HG02973 (cell line): ENCODE measurements around the gene IFNA13.
"Not testable (repeated sequence)": the region's sequence is repeated elsewhere in the genome, so short reads cannot be mapped to it uniquely, and the experiment has no call there.

Source experiments
- ATAC-seq: cut with Tn5 transposase; IDR thresholded peaks from one replicate; pipeline ENCODE4 v1.9.1; 2021; ENCODE audit warnings: moderate library complexity; ENCODE audit not compliant: unreplicated experiment

The IFNA13 gene

DNA sequence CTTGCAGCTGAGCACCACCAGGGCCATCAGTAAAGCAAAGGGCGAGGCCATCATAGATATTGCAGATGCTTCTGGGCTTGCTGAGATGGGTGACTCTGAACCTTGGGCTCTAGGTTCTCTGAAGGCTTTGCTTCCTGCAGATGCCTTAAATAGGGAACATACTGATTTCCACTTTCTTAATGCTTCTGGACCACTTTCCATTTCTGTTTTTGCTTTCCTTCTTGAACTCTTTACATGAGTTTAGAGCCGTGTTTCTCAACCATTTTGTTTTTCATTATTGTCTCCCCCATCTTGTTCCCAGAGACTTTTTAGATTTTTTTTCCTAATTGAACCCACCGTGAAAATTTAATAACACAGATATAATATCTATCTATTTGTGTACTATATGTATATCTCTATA, at the start of gene IFNA13:
TSS of gene IFNA13 (minus strand) at position 101 of the 400 bp plus-strand sequence. CDS start at position 54, 47 bp downstream.
- no peak for ATAC-seq

DNA sequence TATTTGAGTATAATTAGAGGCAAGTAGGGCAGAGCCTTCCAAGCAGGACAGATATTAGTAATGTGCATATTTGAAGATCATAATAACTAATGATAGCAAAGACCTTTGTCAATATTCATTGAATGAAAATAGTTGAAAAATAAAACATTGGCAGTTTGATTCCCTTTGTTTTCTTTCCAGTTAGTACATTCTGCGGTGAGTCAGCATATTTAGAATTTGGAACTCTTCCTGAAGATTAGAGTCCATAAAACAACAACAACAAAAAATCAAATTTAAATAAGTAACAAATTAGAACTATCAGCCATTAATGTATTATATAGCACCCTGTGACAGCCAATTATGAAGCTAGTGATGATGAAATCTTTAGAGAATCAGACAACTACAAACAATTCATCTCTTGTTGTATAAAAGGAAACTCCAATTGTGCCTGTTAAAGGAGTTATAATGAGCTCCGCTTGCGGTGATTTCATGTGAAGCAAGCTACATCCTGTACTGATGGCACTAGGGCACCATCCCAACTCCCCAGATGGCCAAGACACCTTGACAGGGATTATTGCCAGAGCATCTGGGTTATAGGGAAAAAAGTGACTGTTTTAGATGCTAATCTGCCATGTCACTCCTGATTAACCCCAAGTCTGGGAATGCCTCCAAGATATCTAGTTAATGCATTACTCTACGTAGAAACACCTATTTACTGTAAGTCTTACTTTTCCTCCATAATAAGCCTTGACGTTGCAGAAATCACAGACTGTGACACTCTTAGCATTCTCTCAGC, 47.8 kb upstream of the IFNA13 start:
- ATAC-seq: no peak

DNA sequence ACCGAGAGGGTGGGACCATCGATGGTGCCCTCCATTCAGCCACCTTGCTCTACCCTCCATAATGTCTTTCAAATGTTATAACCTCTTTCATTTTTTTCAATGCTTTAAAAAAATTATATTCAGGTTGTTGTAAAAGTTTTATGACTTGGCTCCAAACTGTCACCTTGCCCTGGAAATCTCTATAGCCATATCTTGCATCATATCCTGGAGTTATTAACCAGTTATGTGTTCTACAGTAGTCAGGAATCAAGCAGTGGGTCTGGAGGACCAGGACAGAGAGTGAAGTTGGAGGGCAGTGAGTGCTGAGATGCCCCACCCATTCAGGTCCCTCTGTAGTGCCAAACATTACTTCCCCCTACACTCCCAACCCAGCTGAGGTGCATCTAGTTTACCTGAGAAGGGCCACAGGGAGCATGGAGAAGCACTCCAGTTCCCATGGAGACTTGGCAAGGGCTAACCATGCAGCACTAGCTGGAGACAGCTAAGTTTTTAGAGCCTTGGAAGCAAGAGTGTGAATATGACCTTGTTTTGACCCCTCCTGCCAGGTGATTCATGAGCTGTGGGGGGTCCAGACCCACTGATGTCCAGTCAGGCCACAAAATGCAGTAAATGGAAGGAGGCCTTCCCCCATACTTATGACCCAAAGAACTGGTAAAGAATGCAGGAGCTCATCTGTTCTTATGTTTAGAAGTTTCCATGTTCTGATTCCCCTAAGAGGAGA, 46.5 kb upstream of the IFNA13 start:
- ATAC-seq: no peak

DNA sequence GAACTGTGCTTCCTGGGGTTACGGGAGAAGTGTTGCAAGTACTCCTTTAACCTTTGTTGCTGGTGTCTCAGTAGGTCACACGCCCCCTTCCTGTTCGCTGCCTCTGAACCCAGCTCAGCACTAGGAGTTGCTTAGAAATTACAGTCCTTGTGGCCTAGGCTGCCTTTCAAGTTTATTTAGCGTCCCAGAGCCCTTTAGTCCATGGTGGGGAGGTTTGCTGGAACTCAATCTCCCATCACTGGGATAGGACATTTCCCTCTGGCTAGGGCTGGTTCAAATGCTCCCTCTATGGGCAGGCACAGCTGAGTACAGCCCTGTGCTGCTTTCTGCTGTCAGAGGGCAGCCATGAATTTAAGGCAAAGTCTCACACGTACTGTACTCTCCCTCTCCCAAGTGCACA, 45.8 kb upstream of the IFNA13 start:
- no peak for ATAC-seq

DNA sequence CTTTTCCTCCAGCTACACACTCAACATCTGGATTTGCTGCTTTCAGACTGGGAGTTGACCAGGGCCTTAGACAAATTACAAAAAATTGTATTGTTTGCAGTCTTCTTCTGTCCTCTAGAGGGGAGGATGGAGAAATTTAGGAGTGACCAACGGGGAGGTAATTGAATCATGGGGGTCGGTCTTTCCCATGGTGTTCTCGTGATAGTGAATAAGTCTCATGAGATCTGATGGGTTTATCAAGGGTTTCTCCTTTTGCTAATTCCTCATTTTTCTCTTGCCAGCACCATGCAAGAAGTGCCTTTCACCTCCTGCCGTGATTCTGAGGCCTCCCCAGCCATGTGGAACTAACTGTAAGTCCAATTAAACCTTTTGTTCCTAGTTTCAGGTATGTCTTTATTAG, 45.3 kb upstream of the IFNA13 start:
- ATAC-seq: no peak

DNA sequence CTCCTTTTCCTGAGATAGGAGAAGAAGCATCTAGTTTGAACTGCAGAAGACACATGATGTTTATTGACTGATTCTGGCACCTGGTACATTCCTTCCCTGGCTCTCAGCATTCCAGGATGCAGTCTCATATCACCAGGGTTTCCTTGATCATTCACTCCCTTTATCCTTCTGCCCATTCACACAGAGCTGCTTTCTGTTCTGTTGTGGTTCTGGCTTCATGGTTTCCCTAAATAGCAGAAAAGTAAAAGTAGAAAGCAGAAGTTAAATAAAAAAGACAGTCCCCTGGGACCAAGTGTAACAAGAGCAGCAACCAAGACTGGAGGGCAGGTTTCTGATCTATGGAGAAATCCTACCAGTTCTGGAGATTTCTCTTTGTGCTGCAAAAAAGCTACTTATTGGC, 44.2 kb upstream of the IFNA13 start:
- no peak for ATAC-seq

DNA sequence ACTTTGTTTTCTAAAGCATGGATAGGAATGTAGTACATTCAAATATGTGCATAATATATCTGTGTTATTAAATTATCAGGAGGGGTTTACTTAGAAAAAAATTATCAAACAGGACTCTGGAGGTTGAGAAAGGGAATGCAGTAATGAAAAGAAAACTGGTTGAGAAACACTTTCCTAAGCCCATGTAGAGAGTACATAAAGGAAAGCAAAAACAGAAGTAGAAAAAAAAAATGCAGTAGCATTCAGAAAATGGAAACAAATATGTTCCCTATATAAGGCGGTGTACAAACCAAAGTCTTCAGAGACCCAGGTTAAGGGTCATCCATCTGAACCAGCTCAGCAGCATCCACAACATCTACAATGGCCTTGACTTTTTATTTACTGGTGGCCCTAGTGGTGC, 41.0 kb upstream of the IFNA13 start, which contains the start of gene IFNA8:
TSS of gene IFNA8 (plus strand) at position 301 of the 400 bp plus-strand sequence. CDS start at position 361, 60 bp downstream.
- no peak for ATAC-seq

DNA sequence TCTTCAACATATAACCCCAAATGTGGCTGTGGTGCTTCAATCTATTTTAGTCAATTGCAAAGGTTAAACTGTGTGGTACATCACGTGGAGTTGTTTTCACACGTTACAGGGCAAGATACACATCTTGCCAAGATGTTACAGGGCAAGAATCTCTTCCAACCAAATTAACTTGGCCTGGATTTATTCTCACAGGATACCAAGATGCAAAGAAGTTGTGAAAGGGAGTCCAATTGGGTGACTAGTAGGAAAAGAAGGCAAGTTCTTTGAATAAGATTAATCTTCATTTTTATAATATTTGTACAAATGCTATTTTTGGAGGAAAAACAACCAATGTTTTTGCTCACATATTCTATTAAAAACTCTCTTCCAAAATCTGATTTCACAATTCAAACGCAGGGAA, 36.3 kb upstream of the IFNA13 start:
- no peak for ATAC-seq

DNA sequence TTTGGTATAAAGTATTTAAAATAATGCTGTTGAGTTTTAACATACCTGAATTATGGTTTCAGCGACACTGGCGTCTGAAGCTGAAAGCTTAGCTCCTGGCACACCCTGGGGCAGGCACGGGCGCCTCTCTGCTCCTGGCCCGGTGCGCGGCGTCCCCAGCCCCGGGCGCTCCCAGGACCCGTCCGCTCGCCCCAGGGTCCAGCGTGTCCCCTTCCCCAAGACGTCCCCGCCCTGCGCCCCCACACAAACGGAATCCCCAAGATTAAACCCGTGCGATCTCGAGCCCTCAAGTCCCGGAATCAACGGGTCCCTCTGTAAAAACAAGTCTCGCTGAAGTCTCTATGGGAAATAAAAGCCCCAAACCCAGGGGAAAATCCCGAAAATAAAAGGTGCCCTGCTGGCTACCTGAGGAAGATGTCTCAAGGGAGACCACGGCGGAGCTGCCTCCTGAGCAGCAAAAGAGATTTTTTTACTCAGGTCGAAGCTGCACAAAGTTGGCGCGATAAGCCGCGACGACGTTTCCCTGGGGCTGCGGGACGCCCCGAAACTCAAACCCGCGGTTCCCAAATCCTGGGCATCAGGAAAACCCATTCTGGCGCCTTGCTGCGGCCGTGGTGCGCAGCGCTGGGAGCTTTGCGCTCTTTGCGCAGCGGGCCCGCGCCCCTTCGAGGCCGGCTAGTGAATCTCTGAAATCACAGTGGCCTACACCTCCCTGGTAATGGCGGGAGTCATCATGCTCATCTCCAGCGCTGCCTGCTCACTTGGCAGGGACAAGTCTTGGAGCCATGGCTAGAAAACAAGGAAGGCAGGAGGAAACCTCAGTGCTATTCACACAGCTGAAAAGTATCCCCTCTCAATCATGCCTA, 34.8 kb upstream of the IFNA13 start:
- no peak for ATAC-seq

DNA sequence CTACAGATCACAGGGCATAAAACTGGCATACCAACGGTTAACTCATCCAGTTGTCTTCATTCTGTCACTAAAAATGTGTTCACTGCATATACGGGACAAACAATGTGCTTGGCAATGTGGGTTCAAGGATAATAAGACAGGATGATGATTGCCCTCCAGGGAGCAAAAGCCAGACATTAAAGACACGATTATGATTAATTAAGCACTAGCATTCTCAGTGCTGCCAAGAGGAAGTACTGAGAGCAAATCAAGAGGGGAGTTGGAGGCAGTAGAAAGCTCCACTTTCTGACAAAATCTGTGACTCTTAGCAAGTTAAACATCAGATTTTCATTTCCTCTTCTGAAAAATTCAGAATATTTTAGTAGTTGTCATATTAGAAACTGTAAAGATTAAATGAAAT, 32.1 kb upstream of the IFNA13 start:
- ATAC-seq: no peak

DNA sequence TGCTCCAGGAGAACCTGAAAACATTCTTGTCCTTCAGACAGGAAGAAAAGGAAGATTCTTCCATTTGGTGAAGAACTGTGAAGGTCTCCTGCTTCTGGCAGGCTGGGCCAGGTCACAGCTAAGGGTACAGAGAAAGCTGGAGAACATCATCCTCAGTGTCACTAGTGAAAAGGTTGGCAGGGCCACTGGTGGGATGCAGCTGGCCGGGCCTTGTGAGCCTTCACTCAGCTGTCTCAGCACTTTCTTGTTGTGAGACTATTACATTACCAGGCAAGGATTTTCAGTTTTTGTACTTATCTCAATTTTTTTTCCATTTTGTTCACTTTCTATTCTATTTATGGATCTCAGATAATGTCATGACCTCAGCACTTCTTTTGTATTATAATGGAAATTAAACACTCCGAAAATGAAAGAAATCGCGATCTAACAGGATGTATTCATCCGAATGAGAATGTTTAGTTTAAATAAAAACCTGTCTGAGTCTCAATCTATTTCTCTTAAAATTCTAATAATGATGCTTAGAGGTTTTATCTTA, 31.2 kb upstream of the IFNA13 start:
- ATAC-seq: no peak

DNA sequence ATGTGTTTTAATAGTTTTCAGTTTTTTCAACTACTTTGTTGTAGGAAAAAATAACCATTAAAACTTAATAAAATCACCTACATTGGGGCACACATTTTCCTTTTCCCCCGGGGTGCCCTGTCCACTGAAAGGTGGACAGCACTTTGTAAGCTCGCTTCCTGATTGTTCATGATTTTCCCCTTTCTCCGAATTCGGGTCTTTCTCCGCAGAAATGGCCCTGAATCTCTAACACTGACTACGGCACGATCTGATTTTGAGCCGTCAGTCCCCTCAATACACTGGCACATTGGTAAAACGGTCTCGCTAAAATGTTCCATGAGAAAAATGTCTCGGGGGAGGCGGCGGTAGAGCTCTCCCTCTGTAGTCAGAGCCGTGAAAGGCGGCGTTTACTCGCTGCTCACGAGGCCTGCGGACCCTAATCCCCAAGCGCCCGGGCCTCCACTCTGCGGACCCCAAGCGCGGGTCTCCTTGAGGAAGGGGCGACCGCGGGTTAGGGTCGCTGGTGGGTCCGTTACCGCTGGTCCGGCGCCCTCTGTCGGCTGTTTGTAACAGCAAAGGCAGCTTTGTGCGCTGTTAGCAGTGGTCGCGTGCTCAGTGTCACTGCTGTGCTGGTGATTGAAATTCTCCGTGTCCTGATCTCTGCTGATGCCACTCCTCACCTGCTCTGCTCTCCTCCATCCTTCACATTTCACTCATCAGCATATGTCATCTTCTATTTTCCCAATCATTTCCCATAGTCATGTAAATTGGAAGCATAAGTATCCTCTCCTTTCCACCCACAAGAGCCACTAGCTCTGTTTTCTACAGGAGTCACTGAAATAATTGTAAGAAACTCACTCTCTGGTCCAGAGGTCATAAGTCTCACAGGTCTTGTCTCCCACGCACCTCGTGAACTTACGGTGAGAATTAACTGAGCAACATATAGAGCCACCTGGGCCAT, 28.2 kb upstream of the IFNA13 start:
- ATAC-seq: no peak

DNA sequence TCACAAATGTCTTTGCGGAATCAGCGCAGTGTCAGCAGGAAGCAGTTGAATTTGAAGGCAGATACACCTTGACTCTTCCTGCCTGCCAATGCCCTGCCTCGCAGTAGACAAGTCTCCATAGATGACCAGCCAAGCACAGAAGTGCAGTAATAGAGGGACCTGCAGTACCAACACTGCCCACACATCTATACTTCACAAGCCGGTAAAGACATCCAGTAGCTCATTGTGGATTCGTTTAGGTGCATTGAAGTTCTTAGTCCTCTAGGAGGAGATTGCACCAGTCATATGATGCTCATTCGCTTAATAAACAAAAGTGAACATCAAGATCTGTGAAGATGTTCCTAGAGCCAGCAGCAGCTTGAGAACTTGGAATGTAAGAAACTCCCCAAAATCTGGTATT, 24.4 kb upstream of the IFNA13 start:
- peak; percentile 86 for ATAC-seq

DNA sequence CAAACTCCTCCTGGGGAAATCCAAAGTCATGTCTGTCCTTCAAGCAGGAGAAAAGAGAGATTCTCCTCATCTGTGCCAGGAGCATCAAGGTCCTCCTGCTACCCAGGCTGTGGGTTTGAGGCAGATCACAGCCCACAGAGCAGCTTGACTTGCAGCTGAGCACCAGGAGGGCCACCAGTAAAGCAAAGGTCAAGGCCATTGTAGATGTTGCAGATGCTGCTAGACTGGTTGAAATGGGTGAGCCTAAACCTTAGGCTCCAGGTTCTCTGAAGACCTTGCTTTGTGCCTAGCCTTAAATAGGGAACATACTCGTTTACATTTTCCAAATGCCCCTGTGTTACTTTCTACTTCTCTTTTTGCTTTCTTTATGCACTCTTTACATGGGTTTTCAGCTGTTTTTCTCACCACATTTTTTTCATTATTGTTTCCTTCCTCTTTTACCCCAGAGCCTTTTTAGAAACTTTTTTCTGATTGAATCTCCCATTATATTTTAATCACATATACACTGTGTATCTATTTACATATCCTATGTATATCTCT, 17.3 kb upstream of the IFNA13 start, which contains the start of gene IFNA2:
TSS of gene IFNA2 (minus strand) at position 268 of the 540 bp plus-strand sequence. CDS start at position 199, 69 bp downstream.
- ATAC-seq: no peak

DNA sequence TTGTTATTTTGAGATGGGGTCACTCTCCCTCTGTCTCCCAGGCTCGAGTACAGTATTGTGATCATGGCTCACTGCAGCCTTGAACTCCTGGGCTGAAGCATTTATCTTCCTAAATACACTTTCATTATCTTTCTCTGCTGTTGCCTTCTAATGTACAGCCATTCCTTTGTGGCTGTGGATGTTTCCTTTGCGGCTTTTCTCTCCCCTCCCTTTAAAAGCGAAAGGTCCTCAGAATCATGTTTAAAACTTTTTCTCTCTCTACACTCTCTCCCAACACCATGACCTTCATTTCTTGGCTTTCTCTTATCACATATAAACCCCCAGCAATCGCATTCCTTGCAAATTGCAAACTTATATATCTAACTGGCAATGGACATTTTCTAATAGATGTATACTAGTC, 15.8 kb upstream of the IFNA13 start:
- no peak for ATAC-seq

DNA sequence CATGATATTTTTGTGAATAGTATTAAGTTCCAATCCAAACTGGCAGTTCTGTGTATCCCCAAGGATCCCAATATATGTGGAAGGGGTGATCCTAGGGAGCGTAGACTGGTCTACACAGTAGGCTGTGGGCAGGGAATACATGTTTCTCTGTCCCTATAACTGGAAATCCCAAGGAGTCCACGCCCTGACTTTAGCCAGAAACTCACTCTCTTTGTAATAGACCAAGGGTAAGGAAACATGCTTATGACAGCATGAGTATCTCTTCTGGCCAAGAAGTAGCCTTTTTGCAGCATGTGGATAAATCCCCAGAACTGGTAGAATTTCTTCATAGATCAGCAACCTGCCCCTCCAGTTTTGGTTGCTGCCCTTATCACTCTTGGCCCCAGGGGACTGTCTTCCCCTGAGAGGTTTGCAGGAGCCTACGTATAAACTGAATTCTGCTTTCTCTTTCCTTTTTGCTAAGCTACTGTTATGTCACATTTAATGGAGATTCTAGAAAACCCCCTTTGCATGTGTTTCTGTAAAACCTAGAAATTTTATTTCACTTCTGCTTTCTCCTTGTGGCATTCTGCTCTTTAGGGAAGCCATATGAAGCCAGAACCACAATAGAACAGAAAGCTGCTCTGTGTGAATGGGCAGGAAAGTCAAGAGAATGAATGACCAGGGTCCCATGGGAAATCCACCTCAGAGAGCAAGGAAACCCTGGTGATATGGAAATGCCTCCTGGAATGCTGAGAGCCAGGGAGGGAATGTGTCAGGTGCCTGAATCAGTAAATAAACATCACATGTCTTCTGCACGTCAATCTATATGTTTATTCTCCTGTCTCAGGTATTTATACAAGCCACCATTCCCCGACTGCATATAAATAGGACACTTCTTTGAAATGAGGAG, 13.8 kb upstream of the IFNA13 start:
- ATAC-seq: peak; percentile 96

DNA sequence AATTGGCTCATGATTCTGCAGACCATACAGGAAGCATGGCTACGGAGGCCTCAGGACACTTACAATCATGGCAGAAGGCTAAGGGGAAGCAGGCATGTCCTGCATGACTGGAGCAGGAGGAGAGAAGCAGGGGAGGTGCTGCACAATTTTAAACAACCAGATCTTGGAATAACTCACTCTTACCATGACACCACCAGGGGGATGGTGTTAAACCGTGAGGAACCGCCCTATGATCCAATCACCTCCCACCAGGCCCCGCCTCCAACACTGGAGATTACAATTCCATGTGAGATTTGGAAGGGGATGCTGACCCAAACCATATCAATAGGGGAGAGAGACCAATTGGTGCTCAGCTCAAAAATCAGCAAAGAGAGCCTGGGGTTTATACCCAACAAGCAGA, 3.6 kb upstream of the IFNA13 start:
- not testable (repeated sequence) for ATAC-seq

DNA sequence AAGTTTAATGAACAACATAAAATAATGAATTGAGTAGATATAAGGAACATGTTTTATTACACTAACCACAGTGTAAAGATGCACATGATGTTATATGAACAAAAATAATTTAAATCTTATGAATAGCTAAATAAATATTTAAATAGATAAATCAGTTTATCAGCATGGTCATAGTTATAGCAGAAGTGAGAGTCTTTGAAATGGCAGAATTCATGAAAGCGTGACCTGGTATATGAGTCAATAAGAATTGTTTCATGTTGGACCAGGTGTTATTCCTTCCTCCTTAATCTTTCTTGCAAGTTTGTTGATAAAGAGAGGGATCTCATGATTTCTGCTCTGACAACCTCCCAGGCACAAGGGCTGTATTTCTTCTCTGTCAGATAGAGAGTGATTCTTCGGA, 688 bp downstream of the IFNA13 start:
- ATAC-seq: peak; percentile 96

DNA sequence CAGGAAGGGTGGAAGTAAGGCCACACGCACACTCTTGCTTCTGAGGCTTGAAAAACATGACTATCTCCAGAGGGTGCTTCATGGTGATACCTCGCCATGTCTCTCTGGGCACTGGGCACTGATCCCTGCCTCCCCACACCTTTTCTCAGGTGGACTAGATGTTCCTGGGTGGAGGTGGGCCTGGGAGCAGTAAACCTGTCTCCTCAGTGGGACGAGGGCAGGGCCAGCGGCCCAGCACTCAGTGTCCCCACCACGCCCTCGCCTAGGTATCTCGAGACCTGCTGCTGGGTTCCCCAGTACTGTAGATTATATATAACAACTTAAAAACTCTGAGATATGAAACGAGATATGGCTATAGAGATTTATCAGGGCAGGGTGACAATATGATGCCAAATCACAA, 5.6 kb downstream of the IFNA13 start:
- no peak for ATAC-seq
